Tongue (tissue), 2 donors: ENCODE data around the gene CD33. TPM values are rescaled to one million over a fixed set of nuclear protein-coding genes. Genes with fewer than 3 reads are reported as not detected.
"Not testable (repeated sequence)": the region's sequence is repeated elsewhere in the genome, so short reads cannot be mapped to it uniquely, and the experiment has no call there.

Experiments used
- DNase-seq: peaks from one replicate; pipeline ENCODE4 v3.0.0-alpha.2; 2015
- total RNA-seq: library from RNA; depleted of rRNA; stranded (reverse); fragments of >200 nt; gene quantifications from one replicate; pipeline ENCODE4 v1.2.3, GENCODE V29; 2014

Gene CD33
- 3.5 TPM for total RNA-seq

- DNase-seq = not testable (repeated sequence)
Observed at GRCh38 chr19:51224898-51225393, at the start of gene CD33. Gene CD33, plus strand, starts transcription at chr19:51225080. Its CDS starts 39 bp downstream, at chr19:51225119.

DNA sequence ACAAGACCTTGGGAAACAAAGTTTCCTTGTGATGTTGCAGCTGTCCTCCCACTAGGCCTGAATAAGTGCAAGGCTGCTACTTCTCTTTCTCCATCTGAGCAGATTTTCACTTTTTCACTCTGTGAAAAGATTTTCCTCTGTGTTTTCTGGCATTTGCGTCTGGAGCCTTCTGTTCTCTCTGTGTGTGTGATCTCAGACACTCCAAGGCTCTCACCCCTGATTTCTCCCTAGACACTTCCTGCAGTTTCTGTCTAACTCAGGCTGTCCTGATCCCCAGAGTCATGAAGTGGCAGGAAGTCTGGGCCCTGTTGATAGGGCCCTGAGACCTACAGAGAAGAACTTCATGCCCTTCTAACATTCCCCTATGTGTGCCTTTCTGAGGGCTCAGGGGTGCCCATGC is 45.6 kb upstream of the CD33 start:
- no peak for DNase-seq

- no peak for DNase-seq
Observed at GRCh38 chr19:51181377-51181912, 43.4 kb upstream of the CD33 start.

DNA sequence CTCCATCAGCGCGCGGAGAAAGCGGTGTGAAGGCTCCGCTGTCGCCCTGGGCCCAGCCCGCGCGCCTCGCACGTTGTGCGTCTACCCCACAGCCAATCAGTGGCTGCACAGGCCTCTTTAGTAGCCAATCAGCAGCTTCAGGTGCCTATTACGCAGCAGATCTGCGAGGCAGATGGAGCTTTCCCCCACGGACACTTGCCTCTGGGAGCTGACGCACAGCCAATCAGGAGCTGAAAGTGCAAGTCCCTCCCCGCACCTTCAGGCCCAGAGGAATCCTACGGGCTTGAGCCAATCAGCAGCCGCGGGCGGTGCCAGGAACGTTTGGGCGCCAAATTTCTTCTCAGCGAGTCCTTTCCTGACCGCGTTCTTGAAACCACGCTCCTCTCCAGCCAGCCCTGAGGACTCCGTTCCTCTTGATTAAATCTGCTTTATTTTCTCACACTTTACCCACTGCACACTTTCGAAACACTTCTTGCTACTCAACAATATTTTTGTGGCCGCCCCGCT is 42.9 kb upstream of the CD33 start:
- no peak for DNase-seq

- no peak for DNase-seq
Observed at GRCh38 chr19:51183629-51184028, 41.3 kb upstream of the CD33 start.

DNA sequence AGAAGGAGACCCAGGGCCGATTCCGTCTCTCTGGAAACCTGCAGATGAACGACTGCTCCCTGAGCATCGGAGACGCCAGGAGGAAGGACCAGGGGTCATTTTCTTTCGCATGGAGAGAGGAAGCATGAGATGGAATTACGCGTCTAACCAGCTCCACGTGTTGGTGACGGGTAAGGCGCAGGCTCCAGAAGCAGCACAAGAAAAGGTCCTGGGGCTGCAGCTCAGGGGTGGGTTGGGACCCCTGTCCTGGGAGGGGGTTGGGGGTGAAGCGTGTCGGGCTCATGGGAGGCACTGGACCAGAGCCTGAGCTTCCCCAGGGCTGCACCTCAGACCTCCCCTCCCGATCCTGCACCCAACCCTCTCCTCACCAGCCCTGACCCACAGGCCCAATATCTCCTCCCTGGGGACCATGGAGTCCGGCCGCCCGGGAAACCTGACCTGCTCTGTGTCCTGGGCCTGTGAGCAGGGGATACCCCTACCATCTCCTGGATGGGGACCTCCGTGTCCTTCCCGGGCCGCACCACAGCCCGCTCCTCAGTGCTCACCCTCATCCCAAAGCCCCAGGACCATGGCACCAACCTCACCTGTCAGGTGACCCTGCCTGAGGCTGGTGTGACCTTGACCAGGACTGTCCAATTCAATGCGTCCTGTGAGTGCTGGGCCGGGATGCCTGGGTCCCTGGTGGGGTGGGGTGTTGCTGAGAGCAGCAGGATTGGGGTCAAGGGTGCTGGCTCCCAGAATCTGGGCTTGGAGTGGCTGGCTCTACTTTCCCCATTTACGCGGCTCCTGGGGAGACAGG is 39.6 kb upstream of the CD33 start:
- no peak for DNase-seq

GRCh38 chr19:51185868-51186215 is 39.0 kb upstream of the CD33 start:
- no peak for DNase-seq

GRCh38 chr19:51186323-51186722 is 38.6 kb upstream of the CD33 start:
- peak; percentile 9 for DNase-seq

GRCh38 chr19:51187395-51188226 is 37.3 kb upstream of the CD33 start:
- no peak for DNase-seq

DNA sequence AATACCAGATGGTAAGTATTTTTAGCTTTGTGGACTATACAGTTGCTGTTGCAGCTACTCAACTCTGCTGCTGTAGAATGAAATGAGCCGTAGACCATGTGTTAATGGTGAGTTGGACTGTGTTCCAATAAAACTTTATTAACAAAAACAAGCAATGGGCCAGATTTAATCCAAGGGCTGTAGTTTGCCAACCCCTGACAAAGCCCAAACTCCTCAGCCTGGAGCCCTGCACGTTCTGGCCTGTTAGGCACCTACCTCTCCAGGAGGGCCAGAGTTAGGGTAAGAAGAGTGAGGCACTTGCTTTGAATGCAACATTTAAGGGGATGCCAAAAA is 36.7 kb upstream of the CD33 start:
- DNase-seq = no peak

DNA sequence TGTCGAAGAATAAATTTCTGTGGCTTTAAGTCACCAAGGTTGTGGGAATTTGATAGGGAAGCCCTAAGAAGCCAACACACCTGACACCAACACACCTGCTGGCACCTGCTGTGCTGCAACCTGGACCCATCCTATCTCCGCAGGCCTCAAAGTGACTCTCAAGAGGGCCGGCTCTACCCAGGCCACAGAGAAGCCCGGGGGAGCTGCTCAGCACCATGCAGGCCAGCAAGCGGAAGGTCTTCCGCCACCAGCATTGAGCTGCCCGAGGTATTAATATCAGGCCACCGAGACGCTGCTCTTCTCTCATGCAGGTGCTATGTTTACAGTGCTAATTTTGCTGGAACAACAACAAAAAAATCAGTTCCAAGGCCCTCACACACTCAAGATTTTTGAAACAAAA is 32.2 kb upstream of the CD33 start:
- DNase-seq = no peak

DNA sequence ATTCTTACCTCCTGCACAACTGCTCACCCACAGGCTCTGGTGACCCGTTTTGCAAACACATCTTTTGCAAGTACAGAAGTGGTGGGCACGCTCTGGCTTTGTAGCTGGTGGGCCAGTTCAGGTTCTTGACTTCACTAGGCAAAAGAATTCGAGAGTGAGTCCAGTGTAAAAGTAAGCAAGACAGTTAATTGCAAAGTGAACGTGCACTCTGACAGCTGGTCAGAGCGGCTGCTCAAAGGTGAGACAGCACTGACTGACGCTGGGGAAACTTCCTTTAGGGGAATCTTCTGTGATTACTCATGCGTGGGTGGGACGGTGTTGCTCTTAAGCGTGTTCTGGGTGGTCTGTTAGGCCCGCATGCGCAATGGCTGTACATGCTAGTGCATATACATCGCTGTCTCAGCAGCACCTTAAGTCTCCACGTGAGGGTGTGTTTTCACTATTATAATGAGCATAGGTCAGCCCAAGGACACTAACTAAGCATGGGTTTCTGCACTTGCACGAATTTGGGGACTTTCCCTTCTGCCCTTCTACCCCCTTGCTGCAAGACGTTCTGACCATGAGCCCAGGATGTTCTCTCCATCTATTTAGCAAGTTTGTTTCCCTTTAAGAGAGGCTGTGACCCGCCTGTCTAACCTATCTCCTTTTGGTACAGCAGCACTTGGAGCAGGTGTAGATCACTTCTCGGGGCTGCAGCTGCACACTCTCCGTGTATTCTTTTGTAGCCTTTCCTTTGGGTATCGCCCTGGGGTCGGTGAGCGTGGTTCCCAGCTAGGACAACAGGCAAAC is 30.2 kb upstream of the CD33 start:
- no peak for DNase-seq

DNA sequence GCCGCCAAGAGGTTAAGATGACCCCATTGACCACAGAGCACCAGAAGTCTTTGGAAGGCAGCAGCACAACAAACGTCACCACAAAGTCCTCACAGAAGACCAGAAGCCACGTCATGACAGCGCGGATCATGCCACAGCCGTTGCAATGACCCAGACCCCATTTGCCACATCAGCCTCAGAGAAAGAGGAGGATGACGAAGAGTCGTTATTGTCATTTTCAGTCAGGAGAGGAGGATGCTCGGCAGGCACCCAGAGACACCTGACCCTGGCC is 29.6 kb upstream of the CD33 start:
- no peak for DNase-seq

- no peak for DNase-seq
Observed at GRCh38 chr19:51195616-51196015, 29.3 kb upstream of the CD33 start.

GRCh38 chr19:51196181-51196580 is 28.7 kb upstream of the CD33 start:
- DNase-seq = no peak

DNA sequence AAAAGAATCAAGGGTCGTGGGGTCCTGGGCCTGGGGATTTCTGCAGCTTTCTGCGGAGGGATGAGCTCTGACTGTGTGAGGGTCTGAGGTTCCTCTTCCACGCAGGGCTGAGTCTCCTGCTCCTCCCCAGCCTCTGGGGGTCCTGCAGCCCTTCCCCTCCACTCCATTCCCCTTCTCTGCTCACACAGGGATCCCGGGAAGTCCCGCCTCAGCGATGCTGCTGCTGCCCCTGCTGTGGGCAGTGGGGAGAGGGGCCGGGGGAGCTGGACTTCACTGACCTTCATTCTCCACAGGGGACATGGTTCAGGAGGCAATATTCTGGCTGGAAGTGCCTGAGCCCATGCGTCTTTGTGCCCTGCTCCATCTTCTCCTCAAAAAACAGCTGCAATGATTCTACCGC is 26.2 kb upstream of the CD33 start:
- no peak for DNase-seq

- no peak for DNase-seq
Observed at GRCh38 chr19:51200071-51200666, 24.7 kb upstream of the CD33 start.

- DNase-seq = no peak
Observed at GRCh38 chr19:51201712-51202111, 23.2 kb upstream of the CD33 start.

GRCh38 chr19:51203916-51204315 is 21.0 kb upstream of the CD33 start:
- DNase-seq = no peak

DNA sequence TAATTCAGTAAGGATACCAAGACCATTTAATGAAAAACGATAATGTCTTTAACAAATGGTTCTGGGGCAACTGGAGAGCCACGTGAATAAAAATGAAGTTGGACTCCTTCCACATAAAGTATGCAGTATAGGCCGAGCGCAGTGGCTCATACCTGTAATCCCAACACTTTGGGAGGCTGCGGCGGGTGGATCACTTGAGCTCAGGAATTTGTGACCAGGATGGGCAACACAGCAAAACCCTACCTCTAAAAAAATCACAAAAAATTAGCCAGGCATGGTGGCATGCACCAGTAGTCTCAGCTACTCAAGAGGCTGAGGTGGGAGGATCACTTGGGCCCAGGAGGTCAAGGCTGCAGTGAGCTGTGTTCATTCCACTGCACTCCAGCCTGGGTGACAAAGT is 20.6 kb upstream of the CD33 start:
- DNase-seq = no peak

GRCh38 chr19:51207747-51208146 is 17.1 kb upstream of the CD33 start:
- DNase-seq = no peak

GRCh38 chr19:51210191-51210784 is 14.6 kb upstream of the CD33 start:
- DNase-seq = no peak
